WTC11 (cell line): ENCODE measurements around the gene RAN.

Experiments used
- CREM ChIP-seq: sonication (generic); formaldehyde crosslinking; IDR thresholded peaks from 2 replicates; pipeline ENCODE4 v1.8.1; 2022; ENCODE audit warnings: mild to moderate bottlenecking, missing genetic modification reagents, moderate library complexity
- ELF4 ChIP-seq: sonication (generic); formaldehyde crosslinking; IDR thresholded peaks from 2 replicates; pipeline ENCODE4 v1.8.1; 2022; ENCODE audit warnings: low read depth, mild to moderate bottlenecking, moderate library complexity, missing genetic modification reagents
- ESRRA ChIP-seq: sonication (generic); formaldehyde crosslinking; IDR thresholded peaks from 2 replicates; pipeline ENCODE4 v1.8.1; 2022; ENCODE audit warnings: mild to moderate bottlenecking, missing genetic modification reagents, borderline replicate concordance
- MAX ChIP-seq: sonication (generic); formaldehyde crosslinking; IDR thresholded peaks from 2 replicates; pipeline ENCODE4 v1.8.0; 2022; ENCODE audit warnings: mild to moderate bottlenecking, missing genetic modification reagents
- TCF7 ChIP-seq: sonication (generic); formaldehyde crosslinking; IDR thresholded peaks from 2 replicates; pipeline ENCODE4 v1.8.0; 2022; ENCODE audit warnings: mild to moderate bottlenecking, low read depth, missing genetic modification reagents, moderate library complexity
- TF ChIP-seq, protein P1 (sequence below): fragments of 200-600 bp; IDR thresholded peaks from 2 replicates; pipeline ENCODE4 v1.8.0; 2022; ENCODE audit warnings: antibody characterized with exemption
- TF ChIP-seq, protein P2 (sequence below): sonication (generic); formaldehyde crosslinking; IDR thresholded peaks from 2 replicates; pipeline ENCODE4 v1.8.0; 2023; ENCODE audit warnings: missing genetic modification reagents

DNA sequence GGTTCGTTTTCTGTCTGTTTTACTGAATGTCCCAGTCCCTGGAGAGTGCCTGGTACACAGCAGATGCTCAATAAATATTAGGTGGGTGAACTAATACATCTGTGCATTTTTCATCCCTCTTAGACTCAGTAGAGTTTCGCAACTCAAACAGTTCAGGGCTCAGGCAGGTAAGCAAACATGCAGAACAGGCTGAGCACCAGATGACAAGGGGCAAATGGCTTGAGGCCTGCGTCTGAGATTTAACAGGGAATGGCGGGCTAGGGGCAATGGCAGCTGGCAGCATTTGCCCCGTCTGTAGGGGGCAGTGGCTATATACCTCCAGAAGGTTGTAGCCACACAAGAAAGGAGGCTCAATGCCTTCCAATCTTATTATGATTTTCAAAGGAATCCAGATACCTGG, 8.6 kb upstream of the RAN start:
- TF ChIP-seq, protein P1, sequence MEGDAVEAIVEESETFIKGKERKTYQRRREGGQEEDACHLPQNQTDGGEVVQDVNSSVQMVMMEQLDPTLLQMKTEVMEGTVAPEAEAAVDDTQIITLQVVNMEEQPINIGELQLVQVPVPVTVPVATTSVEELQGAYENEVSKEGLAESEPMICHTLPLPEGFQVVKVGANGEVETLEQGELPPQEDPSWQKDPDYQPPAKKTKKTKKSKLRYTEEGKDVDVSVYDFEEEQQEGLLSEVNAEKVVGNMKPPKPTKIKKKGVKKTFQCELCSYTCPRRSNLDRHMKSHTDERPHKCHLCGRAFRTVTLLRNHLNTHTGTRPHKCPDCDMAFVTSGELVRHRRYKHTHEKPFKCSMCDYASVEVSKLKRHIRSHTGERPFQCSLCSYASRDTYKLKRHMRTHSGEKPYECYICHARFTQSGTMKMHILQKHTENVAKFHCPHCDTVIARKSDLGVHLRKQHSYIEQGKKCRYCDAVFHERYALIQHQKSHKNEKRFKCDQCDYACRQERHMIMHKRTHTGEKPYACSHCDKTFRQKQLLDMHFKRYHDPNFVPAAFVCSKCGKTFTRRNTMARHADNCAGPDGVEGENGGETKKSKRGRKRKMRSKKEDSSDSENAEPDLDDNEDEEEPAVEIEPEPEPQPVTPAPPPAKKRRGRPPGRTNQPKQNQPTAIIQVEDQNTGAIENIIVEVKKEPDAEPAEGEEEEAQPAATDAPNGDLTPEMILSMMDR = no peak
- TF ChIP-seq, protein P2, sequence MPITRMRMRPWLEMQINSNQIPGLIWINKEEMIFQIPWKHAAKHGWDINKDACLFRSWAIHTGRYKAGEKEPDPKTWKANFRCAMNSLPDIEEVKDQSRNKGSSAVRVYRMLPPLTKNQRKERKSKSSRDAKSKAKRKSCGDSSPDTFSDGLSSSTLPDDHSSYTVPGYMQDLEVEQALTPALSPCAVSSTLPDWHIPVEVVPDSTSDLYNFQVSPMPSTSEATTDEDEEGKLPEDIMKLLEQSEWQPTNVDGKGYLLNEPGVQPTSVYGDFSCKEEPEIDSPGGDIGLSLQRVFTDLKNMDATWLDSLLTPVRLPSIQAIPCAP = no peak
- TF ChIP-seq TCF7 (CRISPR knock-in tag) (no peak), ELF4 (CRISPR knock-in tag) (no peak), MAX (no peak), CREM (CRISPR knock-in tag) (no peak), ESRRA (no peak)
